ENCODE results near the gene PRIMA1.

- TF ChIP-seq CTCF (IDR thresholded peaks at IDR 0.05), result no peak
- TF ChIP-seq POLR2A (IDR thresholded peaks at IDR 0.05), result no peak
These were observed 111.8 kb downstream of the PRIMA1 start for GRCh38 chr14:93676416-93676958.
